T-cell (primary cell): ENCODE data around the gene BICC1. TPM values are rescaled to one million over a fixed set of nuclear protein-coding genes. Genes with fewer than 3 reads are reported as not detected.

ENCODE experiments used
- ATAC-seq, 4 experiments: fragments of 200-7000 bp in 3 of 4; fragments of 150-1000 bp in 1 of 4; cut with Tn5 transposase; replicated peaks in 1 of 4; 1 replicate in 3 of 4; 2 replicates in 1 of 4; pipeline ENCODE4 v1.10.0; 2021; ENCODE audit warnings: moderate library complexity in 3 of 4, mild to moderate bottlenecking in 2 of 4, moderate number of reproducible peaks in 1 of 4
- CTCF ChIA-PET, 2 donors: fragments of 300-600 bp; sonication (Branson Sonifier 250); formaldehyde crosslinking; loops; one replicate each; lab custom pipeline; 2022; ENCODE audit warnings: antibody characterized with exemption in 2 of 2; lab: Charles Lee
- POLR2A ChIA-PET, 2 donors: fragments of 300-600 bp; sonication (Branson Sonifier 250); formaldehyde crosslinking; loops; one replicate each; lab custom pipeline; 2022; ENCODE audit warnings: antibody characterized with exemption in 2 of 2; lab: Charles Lee
- DNase-seq, 35 experiments: peaks; one replicate each; pipeline versions ENCODE4 v3.0.0 to v3.0.0-alpha.2; 2013 to 2023
- H3K27ac ChIP-seq: one replicate; pipeline ENCODE4 v1.5.1; 2013; ENCODE audit warnings: low read length
- H3K27me3 ChIP-seq, 2 experiments: replicated peaks in 1 of 2; 1 replicate in 1 of 2; 2 replicates in 1 of 2; pipeline versions ENCODE4 v1.6.1 to v1.7.0; 2013; ENCODE audit warnings: low read length in 1 of 2, mixed read lengths in 1 of 2; ENCODE audit not compliant: control insufficient read depth in 2 of 2, insufficient read depth in 2 of 2; ENCODE audit errors: extremely low read depth in 1 of 2
- H3K36me3 ChIP-seq, 2 donors: 1 replicate in 1 of 2; 2 replicates in 1 of 2; pipeline versions ENCODE4 v1.6.1 to v1.7.0; 2013; ENCODE audit warnings: low read length in 1 of 2; ENCODE audit not compliant: control insufficient read depth in 2 of 2, insufficient read depth in 1 of 2; ENCODE audit errors: extremely low read depth in 1 of 2
- H3K4me1 ChIP-seq, 2 experiments: 1 replicate in 1 of 2; 2 replicates in 1 of 2; pipeline versions ENCODE4 v1.6.1 to v1.7.0; 2013; ENCODE audit warnings: low read length in 2 of 2, mixed read lengths in 1 of 2; ENCODE audit not compliant: insufficient read depth in 2 of 2, control insufficient read depth in 1 of 2; ENCODE audit errors: extremely low read depth in 1 of 2
- H3K4me3 ChIP-seq, 2 donors: 1 replicate in 1 of 2; 2 replicates in 1 of 2; pipeline versions ENCODE4 v1.5.1 to v1.7.0; 2013; ENCODE audit warnings: mild to moderate bottlenecking in 2 of 2, low read length in 1 of 2, moderate library complexity in 1 of 2; ENCODE audit not compliant: control insufficient read depth in 1 of 2; ENCODE audit errors: extremely low read depth in 1 of 2
- H3K9me3 ChIP-seq: 2 replicates; pipeline ENCODE4 v1.7.0; 2013
- H3K27ac Mint-ChIP-seq, 2 donors: one replicate each; pipeline ENCODE4 v1.8.0; 2020 to 2021; ENCODE audit warnings: mild to moderate bottlenecking in 2 of 2, mixed read lengths in 2 of 2
- H3K27me3 Mint-ChIP-seq, 2 donors: one replicate each; pipeline ENCODE4 v1.8.0; 2021 to 2022; ENCODE audit warnings: mixed read lengths in 2 of 2
- H3K36me3 Mint-ChIP-seq: one replicate; pipeline ENCODE4 v1.8.0; 2021; ENCODE audit warnings: mixed read lengths
- H3K4me1 Mint-ChIP-seq, 3 donors: one replicate each; pipeline ENCODE4 v1.8.0; 2020 to 2022; ENCODE audit warnings: mixed read lengths in 3 of 3, mild to moderate bottlenecking in 1 of 3
- H3K4me3 Mint-ChIP-seq, 3 donors: one replicate each; pipeline ENCODE4 v1.8.0; 2020 to 2022; ENCODE audit warnings: mild to moderate bottlenecking in 3 of 3, mixed read lengths in 3 of 3, moderate library complexity in 3 of 3
- H3K9me3 Mint-ChIP-seq, 3 donors: one replicate each; pipeline ENCODE4 v1.8.0; 2020 to 2022; ENCODE audit warnings: mixed read lengths in 3 of 3
- WGBS: methylation state at CpG from one replicate; pipeline ENCODE4 v1.1.5; 2013; ENCODE audit warnings: missing lambda C conversion rate; ENCODE audit not compliant: insufficient coverage; 5-methylcytosine and 5-hydroxymethylcytosine counted together
- total RNA-seq, 35 experiments: library from RNA in 6 of 35; stranded (reverse) in 6 of 35; fragments of 120-200 nt in 1 of 35; gene quantifications; one replicate each; pipeline versions ENCODE4 v1.2.1 to v1.2.4 and lab custom pipeline; 2013 to 2026

The BICC1 gene
- total RNA-seq, 5 donors from 2014 or later (not counting 1 experiment from before 2014, with no cell fraction given) = 0.06 to 0.09 (median 0.07) TPM; not detected in 2

DNA sequence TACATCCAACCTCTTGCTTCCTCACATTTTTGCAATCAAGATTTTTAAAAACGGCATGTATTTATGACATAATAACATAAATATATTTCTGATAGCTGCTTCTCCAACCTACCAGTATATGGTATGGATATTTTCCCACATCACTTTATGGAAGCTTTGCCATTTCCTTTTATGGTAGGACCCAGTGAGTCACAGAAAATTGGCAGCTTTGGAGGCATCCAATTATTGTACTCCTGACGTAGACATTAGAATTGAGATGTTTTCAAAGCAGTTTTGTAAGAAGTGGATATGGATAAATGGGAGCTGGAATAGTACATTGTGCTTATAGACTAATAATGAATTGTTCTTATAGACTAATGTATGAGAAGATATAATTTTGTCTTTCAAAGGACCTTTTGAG, 23.8 kb upstream of the BICC1 start:
- Mint-ChIP-seq H3K4me1 (no peaks in the 10 kb centered on the region), H3K4me3 (no peak overlapping the region), H3K36me3 (no peaks in the 10 kb centered on the region), H3K9me3 (no peaks in the 10 kb centered on the region), H3K27ac (no peak overlapping the region), H3K27me3 (peaks cover 0 to 5% of the 10 kb centered on the region in 2 donors)
- 60% methylated on average over 1 of the region's 2 CpGs for WGBS
- CTCF ChIA-PET = no interaction called here
- no peak for DNase-seq
- POLR2A ChIA-PET = no interaction called here
- H3K27ac ChIP-seq = no peak overlapping the region
- H3K4me3 ChIP-seq = no peak overlapping the region
- ATAC-seq = no peak
- H3K27me3 ChIP-seq = no peaks in the 10 kb centered on the region
- no peaks in the 10 kb centered on the region for H3K36me3 ChIP-seq
- no peaks in the 10 kb centered on the region for H3K9me3 ChIP-seq
- H3K4me1 ChIP-seq = no peaks in the 10 kb centered on the region

- ChIA-PET POLR2A (no interaction called here), CTCF (interaction anchor here in 1 of 2 donors (0.7 kb wide), 1 partner anchor 195 kb away, joined by 3 read pairs; no protein-coding TSS in a partner anchor)
- Histone ChIP-seq H3K27ac (no peak overlapping the region), H3K9me3 (no peaks in the 10 kb centered on the region), H3K36me3 (no peaks in the 10 kb centered on the region), H3K4me1 (no peaks in the 10 kb centered on the region), H3K4me3 (no peak overlapping the region), H3K27me3 (peaks cover 0 to 2% of the 10 kb centered on the region in 2 experiments)
- H3K27me3 Mint-ChIP-seq = peaks cover 9 to 16% of the 10 kb centered on the region in 2 donors
- ATAC-seq (no peak), DNase-seq (no peak)
- no peaks in the 10 kb centered on the region for H3K36me3 Mint-ChIP-seq
- H3K9me3 Mint-ChIP-seq = no peaks in the 10 kb centered on the region
- no peaks in the 10 kb centered on the region for H3K4me1 Mint-ChIP-seq
- H3K4me3 Mint-ChIP-seq = no peak overlapping the region
- no CpG with 5 or more reads among the region's 1 CpG for WGBS
- no peak overlapping the region for H3K27ac Mint-ChIP-seq
Observed at GRCh38 chr10:58502956-58503355, 9.7 kb upstream of the BICC1 start.

GRCh38 chr10:58508316-58508715, 4.4 kb upstream of the BICC1 start:
- Mint-ChIP-seq H3K9me3 (no peaks in the 10 kb centered on the region), H3K36me3 (no peaks in the 10 kb centered on the region), H3K4me1 (peaks cover 4 to 7% (median 5%) of the 10 kb centered on the region in 3 donors), H3K27me3 (peaks cover 9 to 10% of the 10 kb centered on the region in 2 donors), H3K27ac (no peak overlapping the region), H3K4me3 (no peak overlapping the region)
- ATAC-seq = no peak
- H3K27me3 ChIP-seq = peaks cover 5 to 14% of the 10 kb centered on the region in 2 experiments
- no peaks in the 10 kb centered on the region for H3K36me3 ChIP-seq
- ChIA-PET CTCF (no interaction called here), POLR2A (interaction anchor here in 1 of 2 donors (0.7 kb wide), 1 partner anchor 505 kb away, joined by 7 read pairs; no protein-coding TSS in a partner anchor)
- H3K4me3 ChIP-seq = no peak overlapping the region
- WGBS = no CpG with 5 or more reads among the region's 2 CpGs
- H3K9me3 ChIP-seq = no peaks in the 10 kb centered on the region
- H3K4me1 ChIP-seq = peaks cover 0 to 3% of the 10 kb centered on the region in 2 experiments
- no peak overlapping the region for H3K27ac ChIP-seq
- no peak for DNase-seq

GRCh38 chr10:58511765-58512490, 744 bp upstream of the BICC1 start:
- ATAC-seq (no peak), DNase-seq (no peak)
- CTCF ChIA-PET = no interaction called here
- Mint-ChIP-seq H3K9me3 (no peaks in the 10 kb centered on the region), H3K27me3 (peaks cover 23 to 29% of the 10 kb centered on the region in 2 donors), H3K27ac (peak overlapping the region in 1 of 2 donors; percentile 0), H3K4me3 (peak overlapping the region; percentile 52 to 80 (median 53)), H3K4me1 (peaks cover 12 to 17% (median 13%) of the 10 kb centered on the region in 3 donors), H3K36me3 (no peaks in the 10 kb centered on the region)
- H3K27me3 ChIP-seq = peaks cover 7 to 20% of the 10 kb centered on the region in 2 experiments
- H3K27ac ChIP-seq = no peak overlapping the region
- POLR2A ChIA-PET = no interaction called here
- H3K36me3 ChIP-seq = no peaks in the 10 kb centered on the region
- H3K4me1 ChIP-seq = peaks cover 2 to 8% of the 10 kb centered on the region in 2 experiments
- peak overlapping the region in 1 of 2 donors; percentile 25 for H3K4me3 ChIP-seq
- H3K9me3 ChIP-seq = no peaks in the 10 kb centered on the region
- 18% methylated on average over 12 of the region's 26 CpGs for WGBS

DNA sequence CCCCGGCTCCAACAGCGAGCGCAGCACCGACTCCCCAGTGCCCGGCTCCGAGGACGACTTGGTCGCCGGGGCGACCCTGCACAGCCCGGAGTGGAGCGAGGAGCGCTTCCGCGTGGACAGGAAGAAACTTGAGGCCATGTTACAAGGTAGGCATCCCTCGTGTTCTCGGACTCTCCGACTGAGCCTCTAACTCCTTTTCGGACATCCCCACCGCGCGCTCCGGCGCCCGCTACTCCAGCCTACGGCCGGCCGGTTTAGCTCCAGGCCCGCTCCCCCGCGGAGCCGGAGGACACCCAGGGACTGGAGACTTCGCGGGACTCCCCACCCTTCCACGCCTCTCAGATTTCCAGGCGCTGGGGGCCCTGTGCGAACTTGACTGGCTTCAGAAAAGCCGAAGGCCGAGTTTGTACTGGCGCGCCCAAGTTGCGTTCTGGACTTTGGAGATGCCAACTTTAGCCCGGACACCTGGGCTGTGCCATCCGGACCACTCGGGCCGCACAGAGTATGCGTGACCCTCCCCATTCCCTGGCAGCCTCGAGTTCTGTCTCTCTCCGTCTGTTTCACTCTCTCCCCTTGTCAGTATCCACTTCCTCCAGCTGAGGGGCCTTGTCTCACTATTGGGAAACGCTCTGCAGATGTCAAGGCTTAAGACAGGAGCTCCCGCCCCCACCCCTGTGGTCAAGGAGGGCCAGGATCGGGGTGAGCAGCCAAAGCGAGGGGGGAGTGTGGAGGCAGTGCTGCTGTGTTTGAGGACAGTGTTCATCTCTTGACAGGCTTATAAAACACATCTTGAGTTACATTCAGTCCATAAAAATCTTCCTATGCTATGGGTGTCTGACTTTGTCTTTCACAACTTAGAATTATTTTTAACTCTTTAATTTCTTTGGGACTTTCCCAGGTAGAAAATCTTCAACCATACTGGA, 777 bp downstream of the BICC1 start:
- H3K27ac ChIP-seq = no peak overlapping the region
- Mint-ChIP-seq H3K4me1 (peaks cover 12 to 17% (median 13%) of the 10 kb centered on the region in 3 donors), H3K27me3 (peaks cover 30 to 39% of the 10 kb centered on the region in 2 donors), H3K27ac (no peak overlapping the region), H3K4me3 (peak overlapping the region; percentile 59 to 76 (median 69)), H3K36me3 (no peaks in the 10 kb centered on the region), H3K9me3 (no peaks in the 10 kb centered on the region)
- peak in 1 of 35 experiments; percentile 1 for DNase-seq
- ChIA-PET POLR2A (interaction anchor here in 1 of 2 donors (0.5 kb wide), 1 partner anchor 128 kb away, joined by 7 read pairs; the partner anchor contains the start of gene TFAM), CTCF (no interaction called here)
- peaks cover 5 to 20% of the 10 kb centered on the region in 2 experiments for H3K27me3 ChIP-seq
- 4% methylated on average over 48 of the region's 53 CpGs for WGBS
- H3K36me3 ChIP-seq = no peaks in the 10 kb centered on the region
- no peaks in the 10 kb centered on the region for H3K9me3 ChIP-seq
- peak in 2 of 4 experiments; percentile 8 to 17 for ATAC-seq
- H3K4me3 ChIP-seq = peak overlapping the region in 1 of 2 donors; percentile 55
- peaks cover 2 to 8% of the 10 kb centered on the region in 2 experiments for H3K4me1 ChIP-seq
